B cell (primary cell): ENCODE measurements around the gene PLPPR1.

Experiments used
- EZH2 ChIP-seq: IDR thresholded peaks from 2 replicates; pipeline ENCODE4 v1.6.1; 2012; ENCODE audit warnings: borderline replicate concordance, low read depth, mild to moderate bottlenecking, moderate library complexity, low read length; ENCODE audit not compliant: insufficient read depth, poor library complexity, severe bottlenecking
- TF ChIP-seq, protein P1 (sequence below): fragments of 200-600 bp; IDR thresholded peaks from one replicate; pipeline ENCODE4 v1.8.0; 2022; ENCODE audit warnings: antibody characterized with exemption, mild to moderate bottlenecking

DNA sequence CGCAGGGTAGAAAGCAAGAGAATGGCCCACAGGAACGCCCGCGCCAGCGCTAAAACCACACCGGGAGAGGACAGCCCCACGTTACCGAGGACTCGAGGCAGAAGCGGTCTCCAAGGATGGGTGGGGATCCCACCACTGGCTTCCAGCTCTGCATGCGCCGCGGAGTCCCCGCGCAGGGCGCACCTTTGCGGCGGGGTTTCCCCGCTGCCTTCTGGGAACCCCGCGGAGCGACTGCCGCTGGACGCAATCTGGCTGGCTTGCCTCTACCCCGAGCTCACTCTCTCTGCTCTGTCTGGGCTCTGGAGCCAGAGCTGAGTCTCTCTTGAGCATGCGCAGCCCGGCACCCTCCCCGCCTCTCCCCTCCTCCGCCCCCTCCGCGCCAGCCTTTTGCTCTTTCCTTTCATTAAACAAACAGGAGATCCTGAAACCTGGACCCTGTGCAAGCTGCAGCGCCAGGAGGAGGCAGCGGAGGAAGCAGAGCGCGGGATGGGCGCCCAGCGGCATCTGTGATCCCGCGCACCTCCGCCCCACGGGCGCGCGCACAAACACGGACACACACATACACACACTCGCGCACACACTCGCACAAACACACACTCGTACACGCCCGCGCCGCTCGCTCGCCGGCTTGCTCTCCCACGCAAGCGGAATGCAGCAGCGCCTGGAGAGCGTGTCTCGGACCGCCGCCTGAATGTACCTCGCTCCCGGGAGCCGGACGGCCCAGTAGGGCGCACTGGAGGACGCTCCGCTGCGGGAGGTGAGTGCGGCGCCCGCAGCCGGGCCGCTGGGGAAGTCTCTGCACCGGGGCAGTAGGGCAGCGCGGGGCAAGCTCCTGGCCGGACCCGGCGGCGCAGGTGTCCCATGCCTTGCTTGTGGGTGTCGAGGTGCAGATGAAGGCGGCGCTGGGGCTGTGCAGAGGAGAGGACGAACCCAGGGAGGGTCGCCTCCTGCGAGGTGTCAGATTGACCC is at the start of gene PLPPR1:
- TF ChIP-seq, protein P1, sequence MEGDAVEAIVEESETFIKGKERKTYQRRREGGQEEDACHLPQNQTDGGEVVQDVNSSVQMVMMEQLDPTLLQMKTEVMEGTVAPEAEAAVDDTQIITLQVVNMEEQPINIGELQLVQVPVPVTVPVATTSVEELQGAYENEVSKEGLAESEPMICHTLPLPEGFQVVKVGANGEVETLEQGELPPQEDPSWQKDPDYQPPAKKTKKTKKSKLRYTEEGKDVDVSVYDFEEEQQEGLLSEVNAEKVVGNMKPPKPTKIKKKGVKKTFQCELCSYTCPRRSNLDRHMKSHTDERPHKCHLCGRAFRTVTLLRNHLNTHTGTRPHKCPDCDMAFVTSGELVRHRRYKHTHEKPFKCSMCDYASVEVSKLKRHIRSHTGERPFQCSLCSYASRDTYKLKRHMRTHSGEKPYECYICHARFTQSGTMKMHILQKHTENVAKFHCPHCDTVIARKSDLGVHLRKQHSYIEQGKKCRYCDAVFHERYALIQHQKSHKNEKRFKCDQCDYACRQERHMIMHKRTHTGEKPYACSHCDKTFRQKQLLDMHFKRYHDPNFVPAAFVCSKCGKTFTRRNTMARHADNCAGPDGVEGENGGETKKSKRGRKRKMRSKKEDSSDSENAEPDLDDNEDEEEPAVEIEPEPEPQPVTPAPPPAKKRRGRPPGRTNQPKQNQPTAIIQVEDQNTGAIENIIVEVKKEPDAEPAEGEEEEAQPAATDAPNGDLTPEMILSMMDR = no peak
- TF ChIP-seq EZH2 = no peak
